Measurements from ENCODE around the gene ARHGAP4.

Gene ARHGAP4

DNA sequence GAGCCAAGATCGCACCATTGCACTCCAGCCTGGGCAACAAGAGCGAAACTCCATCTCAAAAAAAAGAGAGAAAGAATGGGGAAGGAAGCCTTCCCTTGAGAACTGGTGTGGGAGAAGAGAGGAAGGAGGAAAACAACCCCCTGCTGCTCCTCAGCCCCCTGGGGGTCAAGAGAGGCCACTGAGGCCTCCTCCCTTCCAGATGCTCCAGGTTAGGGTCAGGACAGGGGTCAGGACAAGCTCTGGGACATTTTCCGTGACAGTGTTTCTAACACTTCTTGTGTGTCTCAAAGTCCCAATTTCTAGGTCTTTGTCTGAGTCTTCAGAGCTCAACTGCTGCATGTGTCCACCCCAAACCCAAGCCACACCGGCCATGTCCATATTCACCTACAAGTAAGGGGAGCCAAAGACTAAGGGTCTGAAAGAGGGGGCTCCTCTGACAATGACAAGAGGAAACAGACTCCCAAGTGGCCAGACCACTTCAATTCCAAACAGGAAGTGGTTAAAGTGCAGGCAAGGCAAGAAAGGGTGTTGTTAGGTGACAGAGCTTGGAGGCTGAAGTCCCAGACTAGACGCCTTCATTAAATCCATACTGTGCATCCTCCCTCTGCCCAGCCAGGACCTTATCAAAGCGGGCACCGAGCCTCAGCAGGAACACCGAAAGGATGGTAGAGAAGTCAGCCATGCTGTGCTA lies 48.3 kb downstream of the ARHGAP4 start:
- DNase-seq = no peak

DNA sequence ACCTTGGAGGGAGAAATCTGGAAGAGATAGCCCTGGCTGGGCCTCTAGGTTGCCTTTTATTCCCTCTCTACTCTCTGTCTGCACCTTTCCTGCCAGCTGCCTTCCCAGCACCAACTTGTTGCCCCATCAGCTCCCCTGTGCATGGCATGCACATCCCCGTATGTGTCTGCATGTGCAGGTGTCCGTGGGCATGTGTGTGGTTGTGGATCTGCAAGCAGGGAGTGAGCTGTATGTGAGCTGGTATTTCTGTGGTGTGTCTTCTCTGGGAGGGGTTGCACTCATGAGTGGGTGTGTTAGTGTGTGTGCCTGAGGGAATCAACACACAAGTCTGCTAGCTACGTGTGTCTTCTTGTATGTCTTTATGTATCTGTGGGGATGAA lies 50.0 kb downstream of the ARHGAP4 start:
- no peak for DNase-seq

DNA sequence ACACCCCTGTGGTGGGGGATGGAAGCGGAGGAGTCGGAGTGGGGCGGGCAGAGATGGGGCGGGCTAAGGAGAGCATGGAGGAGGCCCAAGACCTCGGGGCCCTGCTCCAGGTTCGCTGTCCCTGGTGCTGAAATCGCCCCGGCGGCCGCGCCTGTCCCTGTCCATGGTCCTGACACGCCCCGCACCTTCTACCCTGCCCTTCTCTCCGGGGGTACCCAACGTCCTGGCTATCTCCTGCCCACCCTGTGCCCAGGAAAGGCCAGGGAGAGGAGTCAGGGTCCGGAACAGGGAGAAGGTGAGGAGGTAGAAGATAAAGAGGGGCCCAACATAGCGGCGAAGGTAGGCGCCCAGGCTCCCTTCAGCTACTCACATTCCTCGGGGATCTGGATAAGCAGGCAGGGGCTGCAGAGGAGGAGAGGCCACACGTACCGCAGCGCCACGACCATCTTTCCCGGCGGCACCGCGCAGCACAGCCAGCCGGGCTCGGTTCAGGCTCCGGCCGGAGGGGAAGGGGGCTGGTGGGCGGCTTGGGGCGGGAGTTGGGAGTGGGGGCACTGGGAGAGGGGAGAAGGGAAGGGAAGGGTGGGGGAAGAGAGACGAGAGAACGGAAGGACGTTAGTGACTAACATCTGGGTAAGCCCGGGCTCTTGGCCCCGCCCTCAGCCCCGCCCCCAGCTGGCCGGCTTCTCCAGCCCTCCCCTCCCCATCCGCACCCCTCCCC lies 50.5 kb downstream of the ARHGAP4 start:
- peak; percentile 41 for DNase-seq

DNA sequence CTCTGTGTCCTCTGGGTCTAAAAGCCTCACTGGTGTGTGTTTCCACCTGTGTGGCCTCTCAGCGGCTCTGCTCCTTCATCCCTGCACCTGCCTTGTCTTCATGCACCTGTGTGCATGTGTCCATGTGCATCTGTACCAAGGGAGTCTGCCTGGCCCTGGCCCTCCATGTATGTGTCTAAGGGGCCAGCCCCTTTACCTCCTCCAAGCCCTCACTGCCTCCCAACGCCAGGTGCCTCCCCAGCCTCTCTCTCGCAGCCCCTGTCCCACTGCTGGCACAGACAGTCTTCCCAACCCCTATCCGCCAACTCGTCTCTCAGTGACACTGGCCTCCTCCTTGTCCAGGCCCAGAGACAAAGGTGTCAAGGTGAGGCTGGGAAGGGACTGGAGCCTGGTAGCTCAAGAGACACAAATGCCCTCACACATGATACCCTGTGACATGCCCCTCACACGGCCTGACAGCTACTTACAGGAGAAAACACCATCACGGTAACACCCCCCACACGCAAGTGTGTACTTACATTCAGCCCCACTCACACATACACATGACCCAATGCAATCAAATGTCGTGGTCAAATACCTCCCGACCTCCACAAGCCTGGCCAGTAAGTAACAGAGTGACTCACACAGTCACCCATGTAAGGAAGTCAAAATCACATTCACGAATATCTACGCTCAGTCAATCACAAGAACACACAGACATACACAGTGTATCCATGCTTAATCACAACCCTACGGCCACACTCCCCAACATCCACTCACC lies 51.5 kb downstream of the ARHGAP4 start:
- DNase-seq = no peak

DNA sequence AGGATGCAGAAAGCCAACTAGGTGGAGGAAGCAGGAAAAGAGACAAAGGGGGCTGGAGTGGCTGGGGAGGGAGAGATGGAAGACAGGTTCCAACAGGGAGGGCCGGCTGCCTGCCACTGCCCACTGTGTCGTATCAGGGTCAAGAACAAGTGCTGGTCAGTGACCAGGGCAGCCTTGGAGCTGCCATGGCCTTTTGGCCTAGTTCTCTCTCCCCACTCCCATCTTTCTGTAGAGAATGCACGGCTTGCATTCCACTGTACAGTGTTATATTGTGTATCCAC lies 52.0 kb downstream of the ARHGAP4 start:
- DNase-seq = no peak

DNA sequence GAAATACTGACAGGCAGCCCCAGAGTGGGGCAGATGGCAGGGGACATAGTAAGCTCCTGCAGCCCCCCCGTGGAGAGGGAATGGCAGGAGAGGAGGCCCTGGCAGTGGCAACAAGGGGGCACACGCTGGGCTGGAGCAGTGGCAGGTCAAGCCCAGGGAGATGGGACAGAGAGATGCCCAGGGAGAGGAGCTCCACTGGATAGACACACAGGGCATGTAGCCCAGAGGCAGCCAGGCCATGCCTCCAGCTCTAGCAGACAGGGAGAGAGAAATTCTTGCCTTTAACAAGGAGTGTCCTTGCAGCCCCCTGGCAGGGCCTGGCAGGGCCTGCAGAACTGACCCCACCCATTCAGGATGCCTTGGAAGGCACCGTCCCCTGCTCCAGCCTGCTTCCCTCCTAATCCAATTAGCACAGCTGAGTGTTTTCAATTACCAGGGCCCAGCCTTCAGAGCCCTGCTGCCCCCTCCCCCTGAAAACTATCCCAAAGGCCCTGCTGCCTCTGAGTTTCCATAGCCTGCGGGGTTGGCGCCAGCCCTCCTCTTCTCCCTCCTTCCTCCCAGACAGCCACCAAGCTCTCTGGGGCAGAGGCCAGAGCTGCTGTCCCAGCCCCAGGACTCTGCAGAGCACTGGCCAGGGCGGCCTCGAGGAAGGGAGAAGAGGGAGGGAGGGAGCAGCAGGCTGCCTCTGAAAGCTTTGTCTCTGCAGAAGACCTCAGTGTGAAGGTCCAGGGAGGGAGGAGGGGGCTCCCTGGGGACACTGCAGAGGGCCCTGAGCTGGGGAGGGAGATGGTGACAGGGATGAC lies 52.6 kb downstream of the ARHGAP4 start:
- DNase-seq = no peak

DNA sequence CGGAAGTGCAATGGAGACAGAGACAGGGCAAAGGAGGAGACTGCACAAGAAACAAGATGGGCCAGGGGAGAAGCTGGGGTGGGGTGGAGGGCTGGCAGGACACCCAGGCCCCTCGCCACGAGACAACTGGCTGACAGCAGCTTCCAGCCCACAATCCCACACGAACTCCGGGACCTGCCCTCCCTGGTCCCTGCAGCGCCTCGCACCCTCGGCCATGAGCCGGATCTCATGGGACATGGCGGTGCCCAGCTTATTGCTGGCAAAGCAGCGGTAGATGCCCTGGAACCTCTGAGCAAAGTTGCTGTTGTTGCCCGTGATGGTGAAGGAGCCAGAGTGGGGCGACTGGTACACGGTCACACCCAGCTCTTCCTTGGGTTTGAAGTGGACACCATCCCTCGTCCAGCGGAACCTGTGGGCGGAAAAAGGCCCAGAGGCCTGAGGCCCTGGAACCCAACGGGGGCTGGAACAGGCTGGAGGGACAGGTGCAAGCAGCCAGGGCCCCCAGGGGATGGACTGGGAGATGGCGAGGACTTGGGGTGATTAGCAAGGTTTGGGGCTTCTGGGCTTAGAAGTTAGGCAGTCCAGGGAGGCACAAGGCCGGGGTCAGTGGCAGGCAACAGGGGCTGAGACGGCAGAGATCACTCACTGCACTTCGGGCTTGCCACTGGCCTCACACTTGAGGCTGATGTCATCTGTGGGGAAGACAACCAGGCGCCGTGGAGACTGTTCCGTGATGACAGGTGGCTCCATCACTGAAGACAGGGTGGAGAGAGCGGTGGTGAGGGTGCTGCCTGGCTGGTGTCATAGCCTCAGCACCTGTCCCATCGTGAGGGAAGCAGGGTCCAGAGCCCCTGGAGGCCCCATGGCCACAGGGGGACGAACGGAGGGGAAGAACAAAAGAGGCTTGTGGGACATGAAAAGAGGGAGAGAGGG lies 53.9 kb downstream of the ARHGAP4 start:
- DNase-seq = no peak

DNA sequence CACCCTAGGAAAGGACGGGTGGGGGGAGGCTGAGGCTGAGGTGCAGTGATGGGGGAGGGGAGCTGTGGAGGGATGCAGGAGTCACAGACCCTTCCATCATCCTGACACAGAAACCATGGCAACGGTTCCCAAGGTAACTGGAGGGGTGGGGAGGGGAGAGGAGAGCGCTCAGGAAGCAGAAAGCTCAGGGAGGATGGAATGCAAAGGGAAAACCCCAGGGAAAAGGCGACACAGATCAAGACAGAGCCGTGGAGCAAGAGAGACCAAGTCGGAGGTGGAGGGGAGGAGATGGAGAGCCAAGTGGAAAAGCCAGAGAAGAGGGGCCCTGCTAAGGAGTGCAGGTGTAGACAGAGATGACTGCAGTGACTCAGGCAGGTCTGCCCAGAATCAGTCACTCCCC lies 54.6 kb downstream of the ARHGAP4 start:
- DNase-seq = no peak

DNA sequence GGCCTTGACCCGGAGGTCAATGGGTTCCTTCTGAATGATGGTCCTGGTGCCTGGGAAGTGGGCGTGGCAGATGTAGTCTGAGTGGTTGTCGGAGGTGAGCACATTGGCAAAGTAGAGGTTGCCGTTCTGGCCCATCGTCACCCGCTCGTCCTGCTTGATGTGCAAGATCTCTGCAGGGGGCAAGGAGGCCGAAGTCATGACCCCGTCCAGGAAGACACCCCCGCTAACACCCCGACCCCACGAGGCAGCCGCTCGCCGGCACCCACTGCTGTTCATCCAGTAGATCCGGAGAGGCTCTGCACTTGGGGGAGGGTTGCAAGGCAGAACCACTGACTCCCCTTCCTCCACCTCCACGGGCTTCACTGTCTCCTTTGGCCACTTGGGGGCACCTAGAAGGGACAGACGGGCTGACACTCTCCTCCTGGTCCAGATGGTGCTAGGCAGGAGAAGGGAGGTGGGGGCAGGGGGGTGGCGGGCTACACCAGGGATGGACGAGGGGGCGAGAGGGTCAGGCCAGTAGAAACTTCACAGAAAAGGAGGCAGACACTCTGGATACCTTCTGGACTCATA lies 55.2 kb downstream of the ARHGAP4 start:
- no peak for DNase-seq

DNA sequence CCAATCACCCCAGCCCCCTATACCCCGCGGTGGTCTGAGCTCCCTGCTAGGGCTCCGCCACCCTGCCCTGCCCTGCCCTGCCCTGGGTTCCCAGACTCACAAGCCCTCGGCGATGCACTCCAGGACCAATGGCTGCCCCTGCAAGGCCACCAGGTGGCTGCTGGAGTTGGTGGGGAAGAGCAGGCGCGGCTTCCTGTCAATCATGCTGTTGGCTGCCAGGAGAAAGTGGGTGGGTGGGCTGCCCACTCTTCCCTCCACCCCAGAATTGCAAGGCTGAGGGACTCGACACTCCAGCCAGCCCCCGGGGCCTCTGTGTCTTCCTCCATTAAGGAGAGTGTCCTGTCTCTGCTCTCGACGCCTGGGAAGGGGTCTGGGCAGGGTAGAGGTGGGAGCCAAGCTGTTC lies 55.8 kb downstream of the ARHGAP4 start:
- no peak for DNase-seq

DNA sequence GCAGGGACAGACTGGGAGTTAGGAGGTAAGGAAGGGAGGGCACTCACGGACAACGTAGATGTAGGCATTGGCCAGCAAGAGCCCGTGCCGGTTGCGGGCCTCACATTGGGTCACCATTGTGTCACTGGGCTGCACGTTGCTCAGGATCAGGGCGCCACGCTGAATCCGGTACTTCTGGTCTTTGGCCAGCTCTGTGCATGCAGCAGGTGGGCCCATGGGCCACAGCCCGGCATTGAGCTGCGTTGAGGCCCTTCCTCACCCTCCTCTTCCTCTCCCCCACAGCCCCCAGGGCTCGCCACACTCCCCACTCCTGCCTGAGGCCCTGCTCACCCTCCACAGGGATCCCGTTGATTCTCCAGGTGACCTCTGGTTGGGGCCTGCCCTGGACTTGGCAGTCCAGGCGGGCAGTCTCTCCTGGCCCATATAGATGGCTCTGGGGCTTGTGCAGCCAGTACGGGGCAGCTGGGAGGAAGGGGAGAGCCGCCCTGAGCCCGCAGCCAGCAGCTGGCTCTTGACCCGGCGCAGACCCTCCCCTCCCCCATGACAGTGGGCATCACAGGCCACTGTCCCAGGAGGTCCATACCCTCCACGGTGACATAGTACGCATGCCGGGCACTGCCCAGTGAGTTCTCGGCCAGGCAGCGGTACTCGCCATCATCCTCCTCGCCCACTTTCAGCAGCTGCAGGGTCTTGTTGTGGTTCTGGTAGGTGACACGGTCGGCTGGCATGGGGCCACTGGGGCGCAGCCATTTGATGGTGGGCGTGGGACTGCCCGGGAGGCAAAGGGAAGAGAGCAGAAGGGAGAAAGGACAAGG lies 56.4 kb downstream of the ARHGAP4 start:
- no peak for DNase-seq

DNA sequence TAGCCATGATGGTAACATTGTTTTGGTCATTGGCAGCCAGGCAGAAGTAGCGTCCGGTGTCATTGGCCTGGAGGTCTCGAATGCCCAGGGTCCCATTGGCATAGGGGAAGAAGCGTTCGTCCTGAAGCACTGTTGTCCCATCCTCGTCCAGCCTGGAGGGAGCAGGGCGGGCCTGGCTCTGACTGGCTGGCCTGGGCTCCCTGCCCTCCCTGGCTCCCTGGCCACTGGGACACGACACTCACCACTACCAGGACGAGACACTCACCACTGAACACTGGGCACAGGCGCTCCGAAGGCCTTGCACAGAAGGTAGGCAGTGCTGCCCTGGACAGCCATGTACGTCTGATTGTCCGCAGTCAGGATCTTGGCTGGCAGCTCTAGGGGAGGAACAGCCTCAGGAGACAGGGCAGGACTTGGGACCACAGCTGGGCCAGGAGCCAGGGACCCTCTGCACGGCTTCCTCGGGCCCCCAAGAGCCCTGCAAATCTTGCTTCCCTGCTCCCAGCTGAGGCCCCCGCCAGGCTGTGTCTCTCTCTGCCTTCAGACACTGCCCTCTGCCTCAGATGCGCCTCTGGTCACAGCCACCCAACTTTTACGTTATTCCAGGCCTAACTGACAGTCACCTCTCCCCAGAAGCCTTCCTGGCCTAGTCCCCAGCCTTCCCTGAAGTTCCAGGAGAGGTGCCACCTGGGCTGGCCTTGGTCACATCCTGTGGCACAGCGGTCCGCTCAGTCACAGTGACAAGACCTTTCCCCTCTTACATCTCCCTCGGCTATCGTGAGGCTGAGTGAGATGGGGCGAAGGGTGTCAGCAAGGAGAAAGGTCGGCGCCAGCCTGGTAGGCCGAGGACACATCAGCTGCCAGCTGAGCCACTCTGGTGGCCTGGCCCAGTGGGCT lies 57.2 kb downstream of the ARHGAP4 start:
- DNase-seq = no peak

DNA sequence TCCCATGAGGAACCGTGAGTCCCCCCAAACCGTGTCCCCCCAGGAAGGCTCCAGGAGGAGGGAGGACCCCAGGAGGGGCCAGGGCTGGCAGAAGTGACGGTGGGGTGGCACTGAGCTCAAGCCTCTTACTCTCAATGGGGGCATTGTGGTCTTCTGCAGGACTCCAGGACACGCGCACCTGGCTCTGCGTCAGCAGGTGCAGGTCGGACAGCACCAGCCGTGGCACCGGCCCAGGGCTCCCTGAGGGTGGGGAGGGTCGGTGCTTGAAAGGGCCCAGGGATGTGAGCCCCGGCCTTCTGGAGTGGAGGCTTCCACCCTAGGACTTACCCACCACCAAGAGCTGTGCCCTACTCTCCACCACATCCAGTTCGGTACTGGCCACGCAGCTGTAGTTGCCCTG lies 58.4 kb downstream of the ARHGAP4 start:
- DNase-seq = no peak

DNA sequence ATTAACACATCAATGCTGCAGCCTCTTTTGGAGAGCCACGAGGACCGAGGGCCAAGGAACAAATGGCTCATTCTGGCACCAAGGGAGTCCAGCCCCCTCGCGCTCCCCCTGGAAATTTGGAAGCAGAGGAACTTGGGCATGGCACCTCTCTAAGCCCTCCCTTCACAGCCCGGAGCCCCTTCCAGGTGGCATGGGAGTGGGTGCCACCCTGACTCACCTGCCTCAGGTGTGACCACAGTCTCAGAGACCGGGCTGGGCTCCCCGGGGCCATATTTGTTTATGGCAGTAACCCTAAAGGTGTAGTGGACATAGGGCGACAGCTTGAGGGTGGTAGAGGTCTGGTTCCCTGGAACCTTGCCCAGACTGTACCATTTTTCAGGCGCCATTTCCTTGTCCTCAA lies 58.9 kb downstream of the ARHGAP4 start:
- DNase-seq = no peak

DNA sequence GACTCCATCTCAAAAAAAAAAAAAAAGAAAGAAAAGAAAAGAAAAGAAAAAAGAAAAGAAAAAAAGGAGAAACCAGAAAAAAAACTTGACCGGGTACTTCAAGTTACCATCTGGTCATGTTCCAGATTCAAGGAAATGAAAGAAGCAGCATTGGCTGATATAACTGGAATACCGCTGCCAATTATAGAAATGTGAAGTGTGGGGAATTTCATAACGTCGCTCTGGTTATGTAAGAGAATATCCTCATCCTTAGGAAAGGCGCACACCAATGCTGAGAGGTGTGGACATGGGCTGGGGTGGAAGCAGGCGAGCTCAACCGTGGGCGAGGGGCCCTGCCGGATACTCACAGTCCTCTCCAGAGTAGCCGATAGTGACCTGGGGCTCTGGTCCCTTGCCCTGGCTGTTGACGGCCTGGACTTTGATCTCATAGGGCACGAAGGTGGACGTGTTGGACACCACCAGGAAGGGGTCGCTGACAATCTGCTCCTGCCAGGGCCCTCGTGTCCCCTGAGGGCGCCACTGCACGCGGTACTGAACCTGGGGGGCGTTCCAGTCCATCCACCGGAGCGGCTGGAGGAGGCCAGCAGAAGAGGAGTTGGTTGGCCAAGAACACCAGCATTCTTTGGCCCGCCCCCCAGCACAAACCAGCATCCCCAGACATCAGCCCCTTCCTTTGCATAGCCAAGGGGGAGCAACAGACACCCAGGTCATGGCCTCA lies 59.6 kb downstream of the ARHGAP4 start:
- no peak for DNase-seq

DNA sequence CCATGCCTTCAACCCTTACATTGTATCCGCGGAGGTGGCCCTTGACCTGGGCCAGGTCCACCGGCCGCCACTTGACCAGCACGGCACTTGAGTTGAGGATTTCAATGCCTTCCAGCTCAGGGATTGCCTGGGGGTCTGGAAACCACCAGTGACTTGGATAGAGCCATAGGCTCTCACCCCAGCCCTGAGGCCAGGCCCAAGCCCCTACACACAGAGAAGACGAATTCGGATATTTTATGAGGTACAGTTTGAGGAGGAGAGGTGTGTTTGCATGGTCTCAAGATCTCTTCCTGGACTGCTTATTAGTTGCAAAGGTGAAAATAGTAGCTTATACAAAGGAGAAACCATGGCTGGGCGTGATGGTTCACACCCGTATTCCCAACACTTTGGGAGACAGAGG lies 60.4 kb downstream of the ARHGAP4 start:
- DNase-seq = no peak

DNA sequence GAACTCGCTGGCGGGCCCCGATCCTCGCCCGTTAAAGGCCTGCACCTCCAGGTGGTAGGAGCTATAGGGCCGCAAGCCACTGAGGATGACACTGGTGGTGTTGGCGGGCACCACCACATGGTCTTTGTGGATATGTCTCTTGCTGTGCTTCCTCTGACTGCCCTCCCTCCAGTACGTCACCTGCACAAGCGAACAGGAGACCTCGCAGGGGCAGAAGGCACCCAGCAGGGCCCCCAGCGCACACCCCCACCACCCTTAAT lies 60.8 kb downstream of the ARHGAP4 start:
- DNase-seq = no peak

DNA sequence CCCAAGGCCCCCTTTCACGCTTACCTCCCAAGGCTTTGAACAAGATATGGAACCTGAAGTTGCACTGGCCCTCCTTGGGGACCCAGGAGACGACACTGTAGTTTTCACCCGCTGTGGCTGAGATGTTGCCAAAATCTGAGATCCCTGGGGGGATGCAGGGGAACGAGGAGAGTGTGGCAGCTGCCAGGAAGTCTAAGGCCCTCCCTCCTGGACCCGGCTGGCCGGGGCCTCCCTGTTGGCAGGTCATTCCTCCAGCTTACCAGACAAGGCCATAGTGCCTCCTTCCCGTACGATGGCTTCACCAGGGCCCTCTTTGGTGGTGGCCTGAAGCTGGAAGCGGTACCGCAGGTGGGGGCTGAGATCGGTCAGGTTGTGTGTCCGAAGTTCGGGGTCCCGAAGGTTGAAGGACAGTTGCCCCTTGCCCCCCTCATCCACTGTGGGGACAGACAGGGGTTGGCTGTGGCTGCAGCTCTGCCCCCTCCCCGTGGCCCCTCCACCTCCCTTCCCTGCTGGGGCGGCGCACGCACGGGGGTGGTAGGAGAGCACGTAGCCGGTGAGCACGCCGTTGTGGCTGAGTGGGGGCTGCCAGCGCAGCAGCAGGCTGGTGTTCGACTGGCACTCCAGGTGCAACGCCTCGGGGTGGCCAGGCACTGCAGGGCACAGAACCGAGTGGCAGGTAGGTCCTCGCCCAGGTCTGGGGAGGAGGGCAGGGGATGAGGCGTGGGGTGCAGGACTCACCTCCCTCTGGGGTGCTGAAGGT lies 61.3 kb downstream of the ARHGAP4 start:
- DNase-seq = no peak

DNA sequence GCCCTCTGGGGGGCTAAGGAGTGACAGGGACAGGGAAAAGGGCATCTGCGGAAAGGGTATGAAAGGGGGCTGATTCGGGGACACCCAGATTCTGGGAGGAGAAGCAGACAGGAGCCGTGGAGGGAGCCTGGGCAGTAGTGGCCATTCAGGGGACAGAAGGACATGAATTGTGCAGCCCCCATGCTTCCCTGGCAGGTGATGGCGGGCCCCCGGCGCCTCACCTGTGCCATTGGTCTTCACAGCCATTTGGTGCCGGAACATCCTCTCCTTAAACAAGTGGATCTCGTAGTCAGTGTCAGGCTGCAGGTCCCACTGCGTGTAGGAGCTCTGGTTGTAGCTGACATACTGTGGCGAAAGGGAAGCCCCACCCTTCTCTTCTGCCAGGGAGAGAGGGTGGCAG lies 62.0 kb downstream of the ARHGAP4 start:
- DNase-seq = no peak

Data from activated CD4-positive, alpha-beta T cell treated with anti-CD3 and anti-CD28 coated beads, Interleukin-10, Interleukin-2, amounts not matched to agents 100 ng/mL and 50 ng/mL, durations not matched to agents 16 hours and 8 hours (primary cell).